Fibroblast of the aortic adventitia (primary cell): ENCODE data around the gene CBARP. TPM values are rescaled to one million over a fixed set of nuclear protein-coding genes. Genes with fewer than 3 reads are reported as not detected.

Experiments used
- DNase-seq: peaks from one replicate; pipeline ENCODE4 v3.0.0-alpha.2; 2010; ENCODE audit warnings: low read depth
- H3K4me3 ChIP-seq: 2 replicates; pipeline ENCODE4 v1.5.1; 2011; ENCODE audit warnings: low read depth, mild to moderate bottlenecking, control low read depth, low read length, moderate library complexity
- CTCF ChIP-seq: IDR thresholded peaks from 2 replicates; pipeline ENCODE4 v1.5.1; 2011; ENCODE audit warnings: mild to moderate bottlenecking, low read length, control low read depth, inconsistent platforms; ENCODE audit not compliant: insufficient read depth
- total RNA-seq: library from RNA; depleted of rRNA; stranded (reverse); fragments of >200 nt; gene quantifications from 2 replicates; pipeline ENCODE4 v1.2.3, GENCODE V29; 2012; ENCODE audit warnings: low replicate concordance

CBARP gene
- total RNA-seq, 1 donor = 3.1 TPM

GRCh38 chr19:1258707-1259205 is 21.0 kb upstream of the CBARP start:
- TF ChIP-seq CTCF = no peak
- DNase-seq = peak; percentile 35

GRCh38 chr19:1258163-1258492 is 20.3 kb upstream of the CBARP start:
- TF ChIP-seq CTCF = no peak
- no peak for DNase-seq
- H3K4me3 ChIP-seq = no peak overlapping the region

More at GRCh38 chr19:1258707-1259205, 21.0 kb upstream of the CBARP start:
- H3K4me3 ChIP-seq = no peak overlapping the region

- DNase-seq = no peak
- no peak for TF ChIP-seq CTCF
- no peak overlapping the region for H3K4me3 ChIP-seq
Measured at GRCh38 chr19:1257475-1258162, 19.8 kb upstream of the CBARP start.

GRCh38 chr19:1256646-1257474 is 19.1 kb upstream of the CBARP start:
- no peak for TF ChIP-seq CTCF
- DNase-seq = no peak
- H3K4me3 ChIP-seq = no peak overlapping the region

GRCh38 chr19:1255186-1256161 is 17.7 kb upstream of the CBARP start:
- DNase-seq = no peak
- no peak overlapping the region for H3K4me3 ChIP-seq
- TF ChIP-seq CTCF = no peak

- H3K4me3 ChIP-seq = no peak overlapping the region
- TF ChIP-seq CTCF = no peak
- no peak for DNase-seq
Measured at GRCh38 chr19:1254530-1255185, 16.9 kb upstream of the CBARP start.
